K562 (cell line): ENCODE data around the gene NEURL1. TPM values are rescaled to one million over a fixed set of nuclear protein-coding genes. Genes with fewer than 3 reads are reported as not detected.

Experiments used
- ATAC-seq: fragments of 200-7000 bp; cut with Tn5 transposase; 3 replicates; pipeline ENCODE4 v1.9.1; 2020; ENCODE audit warnings: moderate library complexity
- BruUV-seq: library from RNA; stranded (reverse); fragments of 400-500 nt; replicated peaks from 2 replicates; lab custom pipeline; 2021; lab: Mats Ljungman, UMichigan
- CTCF ChIA-PET: fragments of 300-600 bp; formaldehyde crosslinking; extraction: SDS; loops from one replicate; lab custom pipeline; 2021; ENCODE audit warnings: low intra/inter-chr PET ratio; lab: Yijun Ruan, JAX
- POLR2A ChIA-PET: fragments of 300-600, 350-650 bp; sonication (Branson Sonifier 250); formaldehyde crosslinking; extraction: SDS; loops from one replicate; lab custom pipeline; 2021; ENCODE audit warnings: antibody characterized with exemption, inconsistent platforms; lab: Yijun Ruan, JAX
- DNase-seq, 4 experiments: peaks; one replicate each; pipeline versions ENCODE4 v3.0.0 to v3.0.0-alpha.2; 2011 to 2018; ENCODE audit warnings: low spot score in 3 of 4, mixed read lengths in 3 of 4; ENCODE audit errors: extremely low read depth in 1 of 4
- FAIRE-seq: peaks from 2 replicates; lab custom pipeline; 2011; peaks lifted over from hg19 to GRCh38; lab: Jason Lieb, UNC
- H2AFZ ChIP-seq: 2 replicates; pipeline ENCODE4 v1.6.0; 2011; ENCODE audit warnings: low read depth, low read length, control low read depth, inconsistent platforms
- H3K27ac ChIP-seq: fragments of 200-600 bp; 3 replicates; pipeline ENCODE4 v1.8.0; 2011; ENCODE audit warnings: low read depth, mild to moderate bottlenecking, control low read depth, inconsistent platforms, low read length, moderate library complexity, mixed read lengths; ENCODE audit errors: extremely low read depth
- H3K27me3 ChIP-seq, 2 experiments: fragments of 300-600 bp in 1 of 2; 2 replicates in 1 of 2; 3 replicates in 1 of 2; pipeline versions ENCODE4 v1.6.0 to v1.8.0; 2011; ENCODE audit warnings: inconsistent platforms in 2 of 2, low read length in 2 of 2, mild to moderate bottlenecking in 1 of 2, mixed read lengths in 1 of 2, moderate library complexity in 1 of 2; ENCODE audit not compliant: control insufficient read depth in 2 of 2, insufficient read depth in 2 of 2
- H3K36me3 ChIP-seq: fragments of 300-600 bp; 3 replicates; pipeline ENCODE4 v1.8.0; 2011; ENCODE audit warnings: mild to moderate bottlenecking, low read length, inconsistent platforms; ENCODE audit not compliant: control insufficient read depth, insufficient read depth
- H3K4me1 ChIP-seq, 2 experiments: fragments of 200-600 bp in 1 of 2; replicated peaks in 1 of 2; 2 replicates in 1 of 2; 3 replicates in 1 of 2; pipeline versions ENCODE4 v1.5.1 to v1.8.0; 2011; ENCODE audit warnings: inconsistent platforms in 2 of 2, low read length in 2 of 2, mild to moderate bottlenecking in 1 of 2, mixed read lengths in 1 of 2, moderate library complexity in 1 of 2; ENCODE audit not compliant: control insufficient read depth in 2 of 2, insufficient read depth in 2 of 2
- H3K4me2 ChIP-seq: 2 replicates; pipeline ENCODE4 v1.6.1; 2011; ENCODE audit warnings: low read length, control low read depth, inconsistent platforms, mixed read lengths; ENCODE audit not compliant: insufficient read depth
- H3K4me3 ChIP-seq: fragments of 200-600 bp; sonication (generic), shearing (Covaris generic); 2 replicates; pipeline ENCODE4 v1.5.1; 2016; ENCODE audit warnings: control low read depth, inconsistent platforms
- H3K79me2 ChIP-seq: fragments of 200-600 bp; 3 replicates; pipeline ENCODE4 v1.8.0; 2011; ENCODE audit warnings: low read length, inconsistent platforms; ENCODE audit not compliant: control insufficient read depth, insufficient read depth
- H3K9ac ChIP-seq, 2 experiments: 2 replicates each; pipeline versions ENCODE4 v1.6.0 to v1.6.1; 2011; ENCODE audit warnings: low read depth in 2 of 2, low read length in 2 of 2, control low read depth in 1 of 2, inconsistent platforms in 1 of 2, mild to moderate bottlenecking in 1 of 2, mixed read lengths in 1 of 2; ENCODE audit not compliant: insufficient read depth in 1 of 2
- H3K9me1 ChIP-seq: one replicate; pipeline ENCODE4 v1.6.0; 2011; ENCODE audit warnings: inconsistent platforms, mild to moderate bottlenecking, low read length, moderate library complexity; ENCODE audit not compliant: control insufficient read depth, insufficient read depth
- H3K9me3 ChIP-seq: replicated peaks from 2 replicates; pipeline ENCODE4 v1.5.1; 2011; ENCODE audit warnings: low read depth, low read length, inconsistent platforms; ENCODE audit not compliant: control insufficient read depth, insufficient read depth
- H4K20me1 ChIP-seq: replicated peaks from 2 replicates; pipeline ENCODE4 v1.6.1; 2011; ENCODE audit warnings: low read length, inconsistent platforms, mixed read lengths; ENCODE audit not compliant: control insufficient read depth, insufficient read depth
- CREB1 ChIP-seq, 2 experiments: sonication (generic) in 1 of 2; formaldehyde crosslinking in 1 of 2; IDR thresholded peaks; 2 replicates each; pipeline versions ENCODE4 v1.6.1 to v1.8.0; 2012 to 2022; ENCODE audit warnings: inconsistent platforms in 1 of 2, mild to moderate bottlenecking in 1 of 2, missing genetic modification reagents in 1 of 2, moderate library complexity in 1 of 2
- MCM5 ChIP-seq: fragments of 450-650 bp; IDR thresholded peaks from 2 replicates; pipeline ENCODE4 v1.6.1; 2016; ENCODE audit warnings: low read depth
- NCOA1 ChIP-seq: fragments of 450-650 bp; IDR thresholded peaks from 2 replicates; pipeline ENCODE4 v1.6.1; 2016; ENCODE audit warnings: low read depth
- NFIC ChIP-seq: fragments of 450-650 bp; IDR thresholded peaks from 2 replicates; pipeline ENCODE4 v1.6.1; 2017; ENCODE audit warnings: mild to moderate bottlenecking, inconsistent platforms
- SPI1 ChIP-seq: IDR thresholded peaks from 2 replicates; pipeline ENCODE4 v1.6.1; 2011; ENCODE audit warnings: low read depth, low read length, control low read depth, borderline replicate concordance
- ZEB2 ChIP-seq: fragments of 450-650 bp; IDR thresholded peaks from 2 replicates; pipeline ENCODE4 v1.6.1; 2016
- WGBS: fragments of 100-300 bp; shearing (Covaris generic); methylation state at CpG from one replicate; pipeline ENCODE4 v1.1.6; 2016; ENCODE audit warnings: low coverage, mixed read lengths; ENCODE audit not compliant: insufficient coverage; ENCODE audit errors: missing lambda C conversion rate; 5-methylcytosine and 5-hydroxymethylcytosine counted together
- in situ Hi-C: fragments of 300-500 bp; cut with MboI; formaldehyde crosslinking; loops from 4 replicates; pipeline ENCODE4 v1.15.0; 2018; ENCODE audit warnings: inconsistent platforms, mixed read lengths
- intact Hi-C: fragments of 100-400 bp; cut with micrococcal nuclease; formaldehyde crosslinking; loops from 2 replicates; pipeline ENCODE4 v1.14.2; 2022
- polyA plus RNA-seq, 8 experiments: library from polyadenylated mRNA; depleted of rRNA in 4 of 8; stranded (reverse) in 5 of 8; unstranded in 3 of 8; fragments of >200 nt; fragmentation: Nextera tagmentation in 2 of 8; fragmentation: Illumina TruSeq in 1 of 8; extraction: Ambion mirVana in 2 of 8; extraction: Trizol in 1 of 8; gene quantifications; 2 replicates each; pipeline versions ENCODE4 v1.2.1 to v1.2.3, GENCODE V29; 2011 to 2014; ENCODE audit warnings: inconsistent platforms in 1 of 8, missing spikeins in 1 of 8
- total RNA-seq, 7 experiments: library from RNA; depleted of rRNA in 6 of 7; stranded (reverse); fragments of >200 nt in 6 of 7; fragmentation: Illumina TruSeq in 2 of 7; extraction: Trizol in 2 of 7; gene quantifications; 2 replicates each; pipeline versions ENCODE4 v1.2.1 to v1.2.3, GENCODE V29; 2011 to 2021; ENCODE audit warnings: low replicate concordance in 1 of 7

NEURL1 gene
- total and polyA plus RNA-seq, 9 of the 15 experiments (the other 6 are each of a cell fraction or from before 2014, with no cell fraction given): 0.01 to 0.45 (median 0.16) TPM; not detected in 5

- H3K79me2 ChIP-seq: no peaks in the 10 kb centered on the region
- 44% methylated on average over 4 of the region's 5 CpGs for WGBS
- FAIRE-seq: no peak
- ChIA-PET POLR2A (interaction anchor here (0.6 kb wide), 1 partner anchor 27 kb away, joined by 3 read pairs; no protein-coding TSS in a partner anchor), CTCF (no interaction called here)
- DNase-seq: peak in 1 of 4 experiments; percentile 11
- in situ Hi-C loops (loop anchor here (10.0 kb wide), 1 partner anchor 646 kb away; the partner anchor contains the start of gene CYP17A1), intact Hi-C loops (loop anchor here (10.0 kb wide), 2 partner anchors 566 to 646 kb away; partner anchors contain the start of genes CNNM2 and CYP17A1)
- H3K36me3 ChIP-seq: no peaks in the 10 kb centered on the region
- H2AFZ ChIP-seq: no peak overlapping the region
- no peaks in the 10 kb centered on the region for H3K27me3 ChIP-seq
- no peaks in the 10 kb centered on the region for H4K20me1 ChIP-seq
- no peaks in the 10 kb centered on the region for H3K9me1 ChIP-seq
- no TSS peak for BruUV-seq
- no peak overlapping the region for H3K4me3 ChIP-seq
- TF ChIP-seq CREB1 (IDR thresholded peaks at IDR 0.05): no peak
- no peak for TF ChIP-seq CREB1 (CRISPR knock-in tag; IDR thresholded peaks at IDR 0.05)
- TF ChIP-seq NFIC: peak; percentile 61
- TF ChIP-seq SPI1: no peak
- TF ChIP-seq NCOA1: no peak
- no peak for TF ChIP-seq ZEB2
- no peak for TF ChIP-seq MCM5
- no peak overlapping the region for H3K9ac ChIP-seq
- ATAC-seq: no peak
- H3K9me3 ChIP-seq: no peaks in the 10 kb centered on the region
- no peak overlapping the region for H3K4me2 ChIP-seq
- H3K27ac ChIP-seq: no peak overlapping the region
- H3K4me1 ChIP-seq: peaks cover 0 to 14% of the 10 kb centered on the region in 2 experiments; a peak in 2 of 5 replicates
Observed at GRCh38 chr10:103480521-103480920, 13.0 kb upstream of the NEURL1 start.
